HepG2 (cell line): Measurements from ENCODE around the gene MEIOB. TPM values are rescaled to one million over a fixed set of nuclear protein-coding genes. Genes with fewer than 3 reads are reported as not detected.

ENCODE experiments used
- DZIP1 ChIP-seq: sonication (generic); formaldehyde crosslinking; IDR thresholded peaks from 2 replicates; pipeline ENCODE4 v1.5.0; 2020; ENCODE audit warnings: mild to moderate bottlenecking, missing genetic modification reagents
- HOXA3 ChIP-seq: sonication (generic); formaldehyde crosslinking; IDR thresholded peaks from 2 replicates; pipeline ENCODE4 v1.5.0; 2020; ENCODE audit warnings: missing genetic modification reagents
- KDM3A ChIP-seq: IDR thresholded peaks from 2 replicates; pipeline ENCODE4 v1.6.1; 2018; ENCODE audit warnings: low read depth, missing compliant biosample characterization
- KLF12 ChIP-seq: sonication (generic); formaldehyde crosslinking; IDR thresholded peaks from 2 replicates; pipeline ENCODE4 v1.4.0; 2020; ENCODE audit warnings: missing genetic modification reagents, borderline replicate concordance
- KMT2B ChIP-seq: IDR thresholded peaks from 2 replicates; pipeline ENCODE4 v1.6.1; 2016; ENCODE audit warnings: missing genetic modification reagents, missing compliant biosample characterization
- MED13 ChIP-seq: sonication (generic); formaldehyde crosslinking; IDR thresholded peaks from 2 replicates; pipeline ENCODE4 v1.5.0; 2020; ENCODE audit warnings: missing genetic modification reagents
- NCOA1 ChIP-seq: sonication (generic); formaldehyde crosslinking; IDR thresholded peaks from 2 replicates; pipeline ENCODE4 v1.9.0; 2021; ENCODE audit warnings: missing genetic modification reagents
- NFE2L1 ChIP-seq: sonication (generic); formaldehyde crosslinking; IDR thresholded peaks from 2 replicates; pipeline ENCODE4 v1.4.0; 2020; ENCODE audit warnings: missing genetic modification reagents, mild to moderate bottlenecking, borderline replicate concordance
- NFIC ChIP-seq: IDR thresholded peaks from 2 replicates; pipeline ENCODE4 v1.6.1; 2012; ENCODE audit warnings: mild to moderate bottlenecking, low read length, inconsistent platforms
- NONO ChIP-seq, 2 experiments: fragments of 450-650 bp in 1 of 2; sonication (generic) in 1 of 2; formaldehyde crosslinking in 1 of 2; IDR thresholded peaks in 1 of 2; conservative IDR thresholded peaks in 1 of 2; 2 replicates each; pipeline versions ENCODE4 v1.6.1 to v1.8.0; 2017 to 2022; ENCODE audit warnings: mild to moderate bottlenecking in 1 of 2, missing genetic modification reagents in 1 of 2, moderate library complexity in 1 of 2
- PAF1 ChIP-seq: IDR thresholded peaks from 2 replicates; pipeline ENCODE4 v1.6.1; 2016; ENCODE audit warnings: missing genetic modification reagents, missing compliant biosample characterization
- PRMT3 ChIP-seq: sonication (generic); formaldehyde crosslinking; IDR thresholded peaks from 2 replicates; pipeline ENCODE4 v1.8.1; 2022; ENCODE audit warnings: low read depth, mild to moderate bottlenecking, moderate library complexity, missing genetic modification reagents, borderline replicate concordance
- RCOR2 ChIP-seq: IDR thresholded peaks from 2 replicates; pipeline ENCODE4 v1.6.1; 2016; ENCODE audit warnings: missing biosample characterization, missing genetic modification reagents
- REPIN1 ChIP-seq: sonication (generic); formaldehyde crosslinking; IDR thresholded peaks from 2 replicates; pipeline ENCODE4 v1.8.0; 2022; ENCODE audit warnings: missing genetic modification reagents, low read depth, mild to moderate bottlenecking, borderline replicate concordance
- SKI ChIP-seq: fragments of 450-650 bp; IDR thresholded peaks from one replicate; pipeline ENCODE4 v1.6.1; 2018; ENCODE audit warnings: mild to moderate bottlenecking; ENCODE audit not compliant: partially characterized antibody
- SOX5 ChIP-seq: IDR thresholded peaks from 2 replicates; pipeline ENCODE4 v1.6.1; 2016; ENCODE audit warnings: borderline replicate concordance
- WIZ ChIP-seq: sonication (generic); formaldehyde crosslinking; IDR thresholded peaks from 2 replicates; pipeline ENCODE4 v1.5.1; 2020; ENCODE audit warnings: mild to moderate bottlenecking, missing genetic modification reagents
- ZC3H13 ChIP-seq: sonication (generic); formaldehyde crosslinking; IDR thresholded peaks from 2 replicates; pipeline ENCODE4 v1.8.1; 2023; ENCODE audit warnings: mild to moderate bottlenecking, missing genetic modification reagents, moderate library complexity
- ZKSCAN1 ChIP-seq: fragments of 150-350 bp; IDR thresholded peaks from 2 replicates; pipeline ENCODE4 v1.6.1; 2014; ENCODE audit warnings: low read length
- ZNF670 ChIP-seq: sonication (generic); formaldehyde crosslinking; IDR thresholded peaks from 2 replicates; pipeline ENCODE4 v1.8.0; 2022; ENCODE audit warnings: mild to moderate bottlenecking, missing genetic modification reagents, borderline replicate concordance
- ZNF747 ChIP-seq: sonication (generic); formaldehyde crosslinking; IDR thresholded peaks from 2 replicates; pipeline ENCODE4 v1.8.1; 2023; ENCODE audit warnings: missing genetic modification reagents, mild to moderate bottlenecking, borderline replicate concordance
- ZNF777 ChIP-seq: sonication (generic); formaldehyde crosslinking; IDR thresholded peaks from 2 replicates; pipeline ENCODE4 v1.4.0; 2020; ENCODE audit warnings: missing genetic modification reagents
- ZSCAN5A ChIP-seq: sonication (generic); formaldehyde crosslinking; IDR thresholded peaks from 2 replicates; pipeline ENCODE4 v1.8.0; 2022; ENCODE audit warnings: mild to moderate bottlenecking, missing genetic modification reagents, borderline replicate concordance
- polyA plus RNA-seq, 8 experiments: library from polyadenylated mRNA; depleted of rRNA in 3 of 8; stranded (reverse) in 7 of 8; unstranded in 1 of 8; fragments of >200 nt; fragmentation: Illumina TruSeq in 4 of 8; extraction: Trizol in 4 of 8; gene quantifications; 2 replicates each; pipeline versions ENCODE4 v1.2.1 to v1.2.3, GENCODE V29; 2011 to 2016; ENCODE audit warnings: low read depth in 4 of 8, missing spikeins in 1 of 8, mixed read lengths in 1 of 8; ENCODE audit not compliant: insufficient read depth in 1 of 8
- total RNA-seq, 5 experiments: library from RNA; depleted of rRNA; stranded (reverse); fragments of >200 nt; fragmentation: Illumina TruSeq; extraction: Trizol; gene quantifications; 2 replicates each; pipeline ENCODE4 v1.2.3, GENCODE V29; 2016; ENCODE audit warnings: low read depth in 1 of 5
- TF ChIP-seq, protein P1 (sequence below): sonication (generic); formaldehyde crosslinking; IDR thresholded peaks from 2 replicates; pipeline ENCODE4 v1.5.0; 2020; ENCODE audit warnings: missing genetic modification reagents, mild to moderate bottlenecking, borderline replicate concordance
- TF ChIP-seq, protein P2 (sequence below): sonication (generic); formaldehyde crosslinking; IDR thresholded peaks from 2 replicates; pipeline ENCODE4 v1.4.0; 2020; ENCODE audit warnings: missing genetic modification reagents

The MEIOB gene
- total and polyA plus RNA-seq, 2 of the 13 experiments (the other 11 are each of a cell fraction or from before 2014, with no cell fraction given): 0.17 TPM; not detected in 1

GRCh38 chr16:1825381-1825863 lies 46.5 kb downstream of the MEIOB start (continued):
- no peak for TF ChIP-seq NONO (IDR thresholded peaks at IDR 0.05)
- TF ChIP-seq NONO (CRISPR knock-in tag; conservative IDR thresholded peaks at IDR 0.05): 0 out of 2 replicates have a peak, but pooled peaks have one; percentile 33
- no peak for TF ChIP-seq KDM3A (CRISPR knock-in tag)
- TF ChIP-seq, protein P1, sequence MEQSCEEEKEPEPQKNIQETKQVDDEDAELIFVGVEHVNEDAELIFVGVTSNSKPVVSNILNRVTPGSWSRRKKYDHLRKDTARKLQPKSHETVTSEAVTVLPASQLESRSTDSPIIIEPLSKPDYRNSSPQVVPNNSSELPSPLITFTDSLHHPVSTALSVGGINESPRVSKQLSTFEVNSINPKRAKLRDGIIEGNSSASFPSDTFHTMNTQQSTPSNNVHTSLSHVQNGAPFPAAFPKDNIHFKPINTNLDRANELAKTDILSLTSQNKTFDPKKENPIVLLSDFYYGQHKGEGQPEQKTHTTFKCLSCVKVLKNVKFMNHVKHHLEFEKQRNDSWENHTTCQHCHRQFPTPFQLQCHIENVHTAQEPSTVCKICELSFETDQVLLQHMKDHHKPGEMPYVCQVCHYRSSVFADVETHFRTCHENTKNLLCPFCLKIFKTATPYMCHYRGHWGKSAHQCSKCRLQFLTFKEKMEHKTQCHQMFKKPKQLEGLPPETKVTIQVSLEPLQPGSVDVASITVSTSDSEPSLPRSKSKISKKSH (CRISPR knock-in tag): 0 out of 2 replicates have a peak, but pooled peaks have one; percentile 27
- TF ChIP-seq ZC3H13: peak; percentile 67; the same call in 1 of the 2 replicates
- TF ChIP-seq DZIP1: no peak
- no peak for TF ChIP-seq ZNF747 (CRISPR knock-in tag)
- peak; percentile 58 for TF ChIP-seq HOXA3 (CRISPR knock-in tag)
- no peak for TF ChIP-seq NFE2L1 (CRISPR knock-in tag)
- TF ChIP-seq WIZ: no peak
- no peak for TF ChIP-seq SKI
- peak; percentile 49; the same call in 1 of the 2 replicates for TF ChIP-seq NFIC
- TF ChIP-seq ZSCAN5A (CRISPR knock-in tag): no peak
- TF ChIP-seq REPIN1 (CRISPR knock-in tag): peak; percentile 50; the same call in 1 of the 2 replicates
- TF ChIP-seq MED13 (CRISPR knock-in tag): 0 out of 2 replicates have a peak, but pooled peaks have one; percentile 26
- no peak for TF ChIP-seq KLF12 (CRISPR knock-in tag)
- TF ChIP-seq PAF1 (CRISPR knock-in tag): no peak
- TF ChIP-seq, protein P2, sequence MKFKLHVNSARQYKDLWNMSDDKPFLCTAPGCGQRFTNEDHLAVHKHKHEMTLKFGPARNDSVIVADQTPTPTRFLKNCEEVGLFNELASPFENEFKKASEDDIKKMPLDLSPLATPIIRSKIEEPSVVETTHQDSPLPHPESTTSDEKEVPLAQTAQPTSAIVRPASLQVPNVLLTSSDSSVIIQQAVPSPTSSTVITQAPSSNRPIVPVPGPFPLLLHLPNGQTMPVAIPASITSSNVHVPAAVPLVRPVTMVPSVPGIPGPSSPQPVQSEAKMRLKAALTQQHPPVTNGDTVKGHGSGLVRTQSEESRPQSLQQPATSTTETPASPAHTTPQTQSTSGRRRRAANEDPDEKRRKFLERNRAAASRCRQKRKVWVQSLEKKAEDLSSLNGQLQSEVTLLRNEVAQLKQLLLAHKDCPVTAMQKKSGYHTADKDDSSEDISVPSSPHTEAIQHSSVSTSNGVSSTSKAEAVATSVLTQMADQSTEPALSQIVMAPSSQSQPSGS (CRISPR knock-in tag): no peak
- peak; percentile 92 for TF ChIP-seq RCOR2 (CRISPR knock-in tag)
- no peak for TF ChIP-seq PRMT3
- TF ChIP-seq KMT2B (CRISPR knock-in tag): no peak
- peak; percentile 12; the same call in 1 of the 2 replicates for TF ChIP-seq SOX5
- no peak for TF ChIP-seq ZNF777 (CRISPR knock-in tag)
- TF ChIP-seq ZKSCAN1: no peak
- TF ChIP-seq ZNF670 (CRISPR knock-in tag): no peak
- peak; percentile 71; the same call in 1 of the 2 replicates for TF ChIP-seq NCOA1
